Endothelial cell of umbilical vein (primary cell): ENCODE measurements around the gene CD48.

Experiments
- CTCF ChIP-seq, 2 donors: IDR thresholded peaks; 1 replicate in 1 of 2; 2 replicates in 1 of 2; pipeline ENCODE4 v1.5.1; 2011; ENCODE audit warnings: low read length in 2 of 2, mild to moderate bottlenecking in 2 of 2, moderate library complexity in 2 of 2, control low read depth in 1 of 2, inconsistent platforms in 1 of 2, low read depth in 1 of 2; ENCODE audit not compliant: insufficient read depth in 1 of 2; ENCODE audit errors: extremely low read depth in 1 of 2
- EZH2 ChIP-seq: IDR thresholded peaks from 2 replicates; pipeline ENCODE4 v1.6.1; 2012; ENCODE audit warnings: borderline replicate concordance, low read depth, mild to moderate bottlenecking, moderate library complexity, low read length, inconsistent platforms; ENCODE audit not compliant: severe bottlenecking
- MYC ChIP-seq: IDR thresholded peaks from one replicate; pipeline ENCODE4 v1.6.1; 2011; ENCODE audit warnings: mild to moderate bottlenecking, low read depth, low read length

DNA sequence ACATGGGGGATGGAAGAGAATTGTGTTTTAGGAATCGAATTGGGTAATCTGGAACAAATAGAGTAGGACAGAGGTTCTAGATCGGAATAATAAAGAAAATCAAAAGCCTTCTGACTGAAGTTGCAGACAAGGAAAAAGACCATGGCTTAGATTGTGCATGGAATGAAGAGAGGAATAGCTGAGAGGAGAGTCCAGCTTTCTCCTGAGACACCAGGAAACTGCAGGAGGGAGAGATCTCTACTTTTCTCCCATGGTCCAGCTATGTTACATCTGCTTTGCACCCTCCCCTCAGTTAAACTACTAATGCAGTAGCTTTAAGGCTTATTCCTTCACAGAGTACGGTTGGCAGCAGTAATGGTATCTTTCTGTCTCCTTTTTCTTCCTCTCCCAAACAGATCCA, 40.8 kb upstream of the CD48 start:
- TF ChIP-seq EZH2 (no peak), CTCF (IDR thresholded peaks at IDR 0.05; ENCODE audit: extremely low read depth in 1 of 2, insufficient read depth in 1 of 2, low read depth in 1 of 2, low read length in 2 of 2) (no peak), MYC (no peak)
